Activated gamma-delta T cell (primary cell): ENCODE data around the gene RPS21.
"Not testable (repeated sequence)": the region's sequence is repeated elsewhere in the genome, so short reads cannot be mapped to it uniquely, and the experiment has no call there.

ENCODE experiments used
- DNase-seq: peaks from one replicate; lab custom pipeline; 2025; lab: John Stamatoyannopoulos, UW

Gene RPS21

DNA sequence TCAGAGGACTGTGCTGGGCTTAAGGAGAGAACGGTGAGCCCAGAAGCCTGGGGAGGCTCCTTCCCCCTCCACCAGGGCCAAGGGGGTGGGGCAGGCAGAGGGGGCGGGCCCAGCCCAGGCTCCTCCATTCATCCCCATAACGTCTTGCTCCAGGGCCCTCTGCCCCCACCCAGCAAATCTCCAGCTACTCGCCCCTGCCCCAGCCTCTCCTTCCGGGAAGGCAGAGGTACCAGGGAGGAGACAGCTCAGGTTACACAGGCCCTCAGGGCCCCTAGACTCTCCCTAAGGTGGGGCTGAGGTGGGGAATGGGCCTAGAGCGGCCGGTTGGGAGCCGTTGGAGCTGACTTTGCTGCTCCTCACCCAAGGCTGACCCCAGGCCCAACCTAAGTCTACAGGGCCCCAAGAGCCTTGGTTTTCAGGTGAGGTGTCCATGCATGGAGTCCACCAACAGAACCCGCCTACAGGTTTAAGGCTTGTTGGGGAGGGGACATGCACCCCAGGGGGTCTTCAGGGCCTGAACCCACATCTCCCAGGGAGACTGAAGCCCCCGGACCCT is 21.0 kb upstream of the RPS21 start:
- no peak for DNase-seq

DNA sequence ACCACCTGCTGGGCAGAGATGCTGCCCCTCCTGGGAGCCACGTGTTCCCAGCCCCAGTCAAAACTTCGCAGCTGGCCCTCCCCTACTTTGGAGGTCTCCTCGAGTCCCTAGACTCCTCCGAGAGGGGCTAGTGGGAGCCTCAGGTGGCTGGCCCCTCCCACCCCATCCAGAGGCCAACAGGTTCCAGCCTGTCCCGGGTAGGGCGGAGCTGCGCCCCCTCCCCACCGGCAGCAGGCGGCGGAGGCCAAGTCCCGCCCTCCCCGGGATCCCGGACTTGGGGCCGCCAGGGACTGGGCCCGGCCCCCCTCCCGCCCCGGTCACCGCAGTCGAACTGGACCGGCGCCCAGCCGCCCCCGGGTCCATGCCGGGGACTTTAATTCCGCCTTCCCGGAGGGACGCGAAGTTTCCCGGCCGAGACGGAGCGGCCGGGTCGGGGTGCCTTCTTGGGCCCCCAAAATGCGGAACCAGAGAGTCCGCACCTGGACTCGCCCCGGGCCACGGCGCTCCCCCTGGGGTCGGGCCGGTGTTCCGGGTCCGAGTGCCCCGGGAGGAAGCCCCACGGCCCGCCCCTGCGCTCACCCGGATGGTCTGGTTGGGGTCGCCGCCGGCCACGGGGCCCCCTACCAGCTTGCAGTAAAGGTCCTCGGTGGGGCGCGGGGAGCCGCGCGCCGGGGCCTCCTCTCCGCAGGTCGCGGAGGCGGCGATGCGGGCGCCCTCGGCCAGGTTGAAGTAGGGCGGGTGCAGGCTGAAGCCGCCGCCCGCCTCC is 20.4 kb upstream of the RPS21 start:
- no peak for DNase-seq

DNA sequence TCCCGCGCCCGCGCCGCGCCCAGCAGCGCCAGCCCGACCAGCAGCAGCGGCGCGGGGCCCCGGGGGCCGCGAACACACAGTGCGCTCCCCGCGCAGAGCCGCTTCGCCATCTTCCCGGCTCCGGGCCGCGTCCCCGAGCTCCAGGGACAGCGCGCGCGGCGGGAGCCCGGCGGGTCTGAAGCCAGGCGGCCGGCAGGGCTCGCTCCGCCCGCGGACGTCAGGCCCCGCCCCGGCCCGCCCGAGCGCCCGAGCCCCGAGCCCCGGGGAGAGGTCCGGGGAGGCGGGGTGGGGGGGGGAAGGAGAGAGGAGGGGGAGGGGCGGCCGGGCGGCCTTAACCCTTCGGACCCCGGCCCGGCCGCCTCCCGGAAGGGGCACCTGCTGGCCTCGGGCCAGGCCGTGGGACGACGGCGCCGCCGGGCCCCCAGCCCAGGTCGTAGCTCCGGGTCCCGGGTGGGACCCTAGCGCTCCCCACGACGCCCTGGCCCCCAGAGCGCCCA is 19.7 kb upstream of the RPS21 start, which contains the start of gene LAMA5:
Gene LAMA5 (minus strand): TSS at position 177 of the 497 bp plus-strand sequence. CDS start 67 bp downstream, at position 110.
- DNase-seq: no peak

DNA sequence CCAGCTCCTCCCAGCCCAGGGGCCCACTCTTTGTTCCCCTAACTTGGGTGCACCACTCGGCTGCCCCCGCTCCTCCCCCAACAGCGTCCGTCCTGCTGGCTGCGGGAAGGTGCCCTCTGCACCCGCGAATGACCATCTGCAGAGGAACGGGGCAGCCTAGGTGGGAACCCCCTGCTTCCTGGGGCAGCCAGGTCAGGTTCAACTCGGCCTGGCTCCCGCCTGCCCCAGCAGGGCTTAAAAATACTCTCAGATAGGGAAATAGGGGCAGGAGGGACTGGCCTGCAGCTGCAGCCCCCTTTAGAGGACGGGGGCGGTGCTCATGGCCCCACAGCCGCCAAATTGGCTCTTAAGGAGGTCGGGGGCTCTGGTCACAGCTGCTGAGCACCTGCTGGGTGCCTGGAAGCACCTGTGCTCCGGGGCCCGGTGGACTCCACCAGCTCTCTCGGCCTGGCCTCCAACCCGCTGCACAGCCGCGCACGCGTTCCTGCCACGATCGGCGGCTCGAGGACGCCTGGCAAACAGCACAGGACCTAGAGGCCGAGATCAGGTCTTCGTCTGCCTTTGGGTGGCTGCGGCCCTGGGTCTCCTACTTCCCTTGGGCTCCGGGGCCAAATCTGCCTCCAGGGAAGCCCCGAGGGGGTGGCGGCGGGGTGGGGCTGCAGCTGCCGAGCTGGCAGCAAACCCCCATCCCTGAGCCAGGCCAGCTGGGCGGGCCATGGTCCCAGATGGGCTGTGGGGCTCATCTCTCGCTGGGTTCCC is 19.1 kb upstream of the RPS21 start:
- DNase-seq: no peak

DNA sequence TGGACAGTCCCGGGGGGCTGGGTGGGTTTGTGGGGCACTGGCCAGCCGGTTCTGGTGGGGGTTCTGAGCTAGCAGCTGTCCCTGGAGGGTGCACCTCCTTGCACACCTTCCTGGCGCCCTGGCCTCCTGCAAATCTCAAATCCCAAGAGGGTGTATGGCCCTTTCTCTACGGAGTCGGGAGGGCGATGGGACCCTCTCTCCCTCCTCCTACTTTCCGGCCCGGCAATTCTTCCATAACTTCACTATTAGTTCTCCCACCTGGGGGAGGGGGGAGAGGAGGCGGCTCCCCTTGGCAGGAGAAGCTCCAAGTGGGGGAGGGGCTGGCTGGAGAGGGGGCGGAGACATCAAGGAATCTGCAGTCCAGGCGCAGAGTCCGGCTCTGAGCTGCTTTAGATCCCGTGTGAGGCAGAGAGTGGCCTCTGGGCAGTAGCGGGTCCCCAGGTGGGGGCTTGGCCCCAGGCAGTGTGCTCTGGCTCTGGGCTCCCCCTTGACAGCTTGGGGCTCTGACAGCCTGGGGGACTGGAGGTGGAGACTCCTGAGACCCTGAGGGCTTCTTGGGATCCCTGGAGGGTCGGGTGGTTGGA is 18.4 kb upstream of the RPS21 start:
- no peak for DNase-seq

DNA sequence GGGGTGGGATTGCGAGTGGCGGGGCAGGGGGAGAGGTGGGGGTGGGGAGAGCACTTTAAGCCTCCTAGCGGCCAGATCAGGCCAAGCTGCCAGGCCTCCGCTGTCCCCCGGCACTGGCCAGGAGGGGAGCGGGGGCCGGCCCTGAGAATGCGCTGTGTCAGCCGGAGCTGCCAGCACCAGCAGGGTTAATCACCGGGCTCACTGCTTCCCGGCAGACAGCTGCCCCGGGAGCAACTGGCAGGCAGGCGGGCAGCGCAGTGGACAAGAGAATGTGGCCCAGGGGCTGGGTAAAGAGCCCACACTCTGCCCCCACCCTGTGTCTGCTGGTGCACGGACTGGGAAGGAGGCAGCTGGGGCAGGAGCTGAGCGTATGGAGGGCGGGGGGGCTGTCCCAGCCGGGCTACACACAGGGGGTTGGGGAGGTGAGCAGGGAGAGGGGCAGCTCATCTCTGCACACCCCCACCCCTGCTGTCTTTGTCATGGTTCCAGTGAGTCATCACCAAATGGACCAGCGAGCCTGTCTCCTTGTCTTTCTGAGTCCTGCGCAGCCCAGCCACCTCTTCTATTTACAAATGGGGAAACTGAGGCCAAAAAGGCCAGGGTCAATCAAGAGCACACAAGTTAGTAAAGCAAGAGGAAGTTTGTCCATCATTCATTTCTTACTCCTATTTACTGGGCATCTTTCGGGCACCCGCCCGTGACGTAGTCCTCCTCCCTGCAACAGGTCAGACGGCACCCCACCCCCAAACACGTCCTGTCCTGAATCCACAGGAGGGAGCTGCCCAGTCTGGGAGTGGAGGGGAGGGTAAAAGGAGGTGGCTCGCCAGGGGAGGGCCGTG is 17.7 kb upstream of the RPS21 start:
- no peak for DNase-seq

DNA sequence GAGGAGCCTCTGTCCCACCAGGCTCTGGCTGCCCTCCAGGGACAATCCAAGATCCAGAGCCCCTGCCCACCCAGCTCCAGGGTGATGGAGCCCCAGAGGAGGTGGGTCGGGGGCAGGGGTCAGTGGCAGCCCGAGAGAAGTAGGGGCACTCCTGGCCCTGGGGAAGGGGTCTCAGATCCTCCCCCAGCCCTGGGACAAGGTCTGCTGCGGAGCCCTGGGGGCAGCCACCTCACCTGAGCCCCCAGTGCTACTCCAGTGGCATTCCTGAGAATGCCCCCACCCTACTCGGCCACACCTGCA is 17.1 kb upstream of the RPS21 start:
- DNase-seq: no peak

DNA sequence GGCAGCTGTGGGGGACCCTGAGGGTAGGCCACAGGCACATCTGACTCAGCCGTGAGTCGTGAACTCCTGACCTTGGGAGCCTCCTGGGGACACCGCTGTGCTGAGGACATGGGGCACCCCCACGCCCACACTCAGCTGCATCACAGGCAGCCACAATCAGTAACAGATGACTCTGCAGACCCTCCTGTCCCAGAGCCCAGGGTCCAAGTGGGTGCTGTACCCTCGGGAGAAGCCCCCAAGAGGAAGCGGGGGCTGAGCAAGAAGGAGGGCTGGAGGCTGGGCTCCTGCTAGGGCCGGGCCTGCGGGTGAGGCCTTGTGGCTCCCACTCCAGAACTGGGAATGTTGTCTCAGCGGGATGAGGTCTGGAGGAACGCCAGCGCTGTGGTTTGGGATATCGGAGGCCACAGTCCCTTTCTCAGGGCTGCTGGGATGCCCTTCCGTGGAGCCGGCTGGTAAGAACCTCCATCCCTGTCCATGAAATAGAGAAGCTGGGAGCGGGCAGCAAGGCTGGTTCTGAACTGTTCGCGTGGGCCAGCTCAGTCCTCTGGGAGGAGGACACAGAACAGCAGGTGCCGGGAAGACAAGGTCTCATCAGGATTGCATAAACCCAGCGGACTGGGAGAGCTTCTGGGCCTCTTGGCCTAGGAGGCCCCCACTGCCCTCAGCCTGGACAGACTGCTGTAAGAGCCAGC is 16.6 kb upstream of the RPS21 start:
- no peak for DNase-seq

DNA sequence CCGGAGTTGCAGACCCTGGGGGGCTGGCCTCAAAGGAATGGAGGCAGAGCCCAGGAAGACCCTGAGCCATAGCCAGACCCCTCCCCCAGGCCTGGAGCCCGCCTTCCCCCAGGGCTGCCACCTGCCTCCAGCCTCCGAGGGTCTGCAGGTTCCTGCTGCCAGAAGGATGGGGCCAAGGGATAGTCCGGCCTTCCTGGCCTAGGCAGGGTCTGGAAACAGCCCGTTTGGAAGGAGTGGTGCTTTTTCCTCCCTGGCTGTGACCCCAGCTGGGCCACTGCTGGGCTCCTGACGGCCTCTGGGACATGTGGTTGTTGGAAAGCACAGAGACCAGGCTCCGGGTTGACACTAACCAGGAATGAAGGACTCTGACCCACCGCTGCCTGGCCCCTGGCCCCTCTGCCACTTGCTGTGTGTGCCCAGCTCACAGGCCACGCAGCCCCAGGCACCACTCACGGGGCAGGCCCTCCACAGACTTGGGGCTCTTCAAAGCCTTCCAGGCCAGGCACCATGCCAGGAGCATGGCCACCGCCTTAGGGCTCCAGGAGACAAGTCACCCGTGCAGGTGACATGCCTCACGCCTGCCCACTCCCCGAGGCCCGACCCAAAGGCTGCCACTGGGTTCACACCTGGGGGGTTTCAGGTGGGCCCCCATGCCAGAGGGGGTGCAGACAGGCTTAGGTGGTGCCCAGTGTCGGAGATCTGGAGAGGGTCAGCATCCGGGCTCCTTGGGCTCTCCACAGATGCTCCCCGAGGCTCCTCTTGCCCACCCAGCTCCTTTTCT is 15.9 kb upstream of the RPS21 start:
- no peak for DNase-seq

DNA sequence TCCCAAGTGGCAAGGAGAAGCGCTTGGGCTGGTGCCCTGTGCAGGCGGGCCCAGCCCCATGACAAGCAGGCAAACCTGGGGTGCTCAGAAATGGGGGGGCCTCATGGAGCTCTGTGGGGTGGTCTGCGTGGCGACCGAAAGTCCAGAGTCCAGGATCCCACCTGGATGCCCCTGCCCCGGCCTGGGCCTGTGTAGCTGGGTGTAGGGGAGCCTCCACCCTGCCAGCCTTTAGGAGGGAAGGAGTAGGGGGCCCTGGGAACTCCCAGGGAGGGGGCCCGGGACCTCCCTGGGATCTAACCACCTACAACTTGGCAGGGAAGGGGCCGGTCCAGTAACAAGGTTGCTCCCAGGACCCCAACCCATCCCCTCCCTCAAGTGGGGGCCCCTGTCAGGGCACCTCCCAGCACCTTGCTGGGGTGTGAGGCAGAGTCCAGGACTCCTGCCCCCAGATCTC is 15.3 kb upstream of the RPS21 start:
- DNase-seq: no peak

DNA sequence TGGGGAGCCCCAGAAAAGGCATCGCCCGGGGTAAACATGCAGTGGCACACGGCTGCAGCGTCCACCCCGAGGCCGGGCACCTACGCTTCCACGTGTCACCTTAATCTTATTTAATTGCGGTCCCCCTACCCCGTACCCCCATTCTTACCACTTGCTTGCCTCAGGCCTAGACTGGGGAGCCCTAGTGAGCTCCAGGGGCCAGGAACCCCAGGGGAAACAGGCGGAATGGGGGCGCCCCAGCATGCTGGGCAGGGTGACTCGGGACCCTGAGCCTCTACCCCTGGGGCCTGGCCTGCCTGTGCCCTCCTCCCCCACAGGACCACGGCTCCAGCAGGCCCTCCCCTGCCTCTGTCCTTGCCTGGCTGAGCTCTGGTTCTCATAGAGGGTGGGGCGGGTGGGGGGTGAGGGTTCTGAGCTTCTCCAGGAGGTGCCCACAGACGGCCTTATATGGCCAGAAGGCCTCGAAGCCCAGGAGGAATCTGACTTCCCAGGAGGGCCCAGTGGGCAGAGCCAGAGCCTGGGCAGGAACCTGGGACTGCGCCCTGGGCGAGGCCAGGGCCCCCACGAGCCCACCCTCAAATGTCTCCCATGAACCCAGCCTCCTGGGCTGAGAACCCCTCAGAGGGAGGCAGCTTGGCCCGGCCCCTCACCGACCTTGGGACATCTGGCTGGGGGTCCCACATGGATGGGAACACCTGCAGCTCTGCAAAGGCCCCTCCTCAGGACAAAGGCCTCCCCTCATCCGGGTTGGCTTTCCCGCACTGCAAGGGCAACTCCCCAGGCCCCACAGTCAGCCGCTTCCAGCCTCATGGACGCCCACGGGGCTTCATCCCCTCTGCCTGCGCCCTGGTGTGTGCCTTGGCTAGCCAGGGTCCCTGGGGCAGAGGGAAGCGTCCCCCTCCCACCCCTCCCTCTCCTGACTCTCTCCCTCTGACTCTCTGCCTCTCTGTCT is 14.6 kb upstream of the RPS21 start:
- DNase-seq: no peak

DNA sequence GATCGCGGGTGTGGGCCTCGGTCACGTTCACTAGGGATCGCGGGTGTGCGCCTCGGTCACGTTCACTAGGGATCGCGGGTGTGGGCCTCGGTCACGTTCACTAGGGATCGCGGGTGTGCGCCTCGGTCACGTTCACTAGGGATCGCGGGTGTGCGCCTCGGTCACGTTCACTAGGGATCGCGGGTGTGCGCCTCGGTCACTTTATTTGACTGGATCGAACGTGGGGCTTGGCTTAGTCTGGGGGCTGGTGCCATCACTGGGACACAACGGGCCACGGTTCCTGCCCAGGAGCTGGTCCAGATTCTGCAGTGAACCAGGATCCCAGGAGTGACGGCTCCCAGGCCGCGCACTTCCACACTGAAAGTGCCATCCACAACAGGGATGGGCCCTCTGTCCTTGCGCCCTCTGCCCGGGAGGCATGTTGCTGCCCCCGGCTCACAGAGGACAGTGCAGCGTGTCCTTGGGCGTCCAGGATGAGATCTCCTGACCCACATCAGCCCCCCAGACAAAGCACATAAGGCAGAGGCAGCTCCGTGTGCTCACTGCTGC is 13.2 kb upstream of the RPS21 start:
- DNase-seq: not testable (repeated sequence)

DNA sequence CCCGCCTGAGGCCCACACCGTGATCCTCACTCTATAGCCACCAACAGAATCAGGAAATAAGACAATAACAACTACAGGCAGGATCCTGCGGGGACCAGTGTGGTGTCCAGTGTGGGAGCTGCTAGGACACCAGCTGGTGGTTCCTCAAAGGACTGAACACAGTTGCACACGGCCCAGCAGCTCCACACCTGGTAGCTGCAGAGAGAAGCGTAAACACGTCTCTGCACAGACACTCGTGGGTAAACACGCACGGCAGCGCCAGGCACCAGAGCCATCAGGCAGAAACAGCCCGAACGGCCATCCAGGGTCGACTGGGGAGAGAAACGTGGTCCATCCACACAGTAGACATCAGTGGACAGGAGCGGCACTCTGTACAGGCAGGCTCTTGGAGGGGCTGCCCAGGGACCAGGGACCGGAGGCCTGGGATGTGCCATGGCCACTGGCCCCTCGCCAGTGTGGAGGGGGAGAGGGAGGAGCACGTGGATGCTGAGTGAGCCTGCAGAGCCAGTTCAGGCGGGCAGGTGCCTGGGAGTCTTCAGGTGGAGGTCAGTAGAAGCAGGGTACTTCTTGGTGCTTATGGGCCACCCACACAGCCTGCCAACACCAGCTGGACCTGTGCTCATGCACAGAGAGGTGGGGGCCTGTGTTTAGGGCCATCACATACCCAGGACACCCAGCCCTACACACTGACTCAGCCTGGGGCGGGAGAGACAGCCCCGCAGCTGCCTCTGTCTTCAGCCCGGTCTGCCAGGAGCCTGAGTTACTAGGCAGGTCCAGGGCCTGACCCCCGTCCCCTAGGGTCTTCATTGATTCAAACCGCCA is 12.4 kb upstream of the RPS21 start:
- no peak for DNase-seq

DNA sequence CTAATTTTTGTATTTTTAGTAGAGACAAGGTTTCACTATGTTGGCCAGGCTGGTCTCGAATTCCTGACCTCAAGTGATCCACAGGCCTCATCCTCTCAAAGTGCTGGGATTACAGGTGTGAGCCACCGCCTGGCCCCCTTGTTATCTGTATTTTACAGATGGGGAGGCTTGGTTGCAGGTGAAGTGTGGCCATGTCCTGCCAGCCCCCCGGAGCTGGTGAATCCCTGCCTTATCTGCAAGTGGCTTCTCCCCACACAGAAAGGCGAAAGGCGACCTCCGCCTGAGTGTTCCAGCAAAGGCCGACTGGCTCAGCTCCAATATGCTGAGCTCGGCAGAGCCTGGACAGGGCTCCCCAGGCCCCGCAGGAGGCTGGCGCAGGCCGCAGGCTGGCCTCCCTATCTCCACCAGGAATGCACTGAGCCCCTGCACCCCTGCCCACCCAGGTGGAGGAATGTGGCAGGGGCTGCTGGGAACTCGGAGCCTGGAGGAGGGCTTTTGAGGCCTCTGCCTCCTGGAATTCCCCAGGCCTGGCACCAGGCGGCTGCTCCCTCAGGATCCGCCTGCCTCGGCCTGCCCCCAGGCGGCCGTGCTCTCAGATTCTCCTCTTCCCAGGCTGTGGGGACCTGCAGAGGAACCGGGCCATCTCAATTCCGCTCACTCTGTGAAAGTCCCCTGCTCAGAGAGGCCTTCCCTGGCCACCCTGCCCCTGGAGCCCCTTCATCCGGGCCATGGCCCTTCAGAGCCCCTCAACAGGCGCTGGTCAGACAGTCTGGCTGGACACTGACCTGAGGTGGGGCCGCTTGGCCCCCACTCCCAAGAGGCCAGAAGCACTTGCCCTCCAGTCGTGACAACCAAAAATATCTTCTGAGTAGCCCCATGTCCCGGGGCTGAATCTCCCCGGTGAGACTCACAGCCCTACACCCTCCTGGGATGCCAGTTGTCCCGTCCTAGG is 10.5 kb upstream of the RPS21 start:
- DNase-seq: no peak

DNA sequence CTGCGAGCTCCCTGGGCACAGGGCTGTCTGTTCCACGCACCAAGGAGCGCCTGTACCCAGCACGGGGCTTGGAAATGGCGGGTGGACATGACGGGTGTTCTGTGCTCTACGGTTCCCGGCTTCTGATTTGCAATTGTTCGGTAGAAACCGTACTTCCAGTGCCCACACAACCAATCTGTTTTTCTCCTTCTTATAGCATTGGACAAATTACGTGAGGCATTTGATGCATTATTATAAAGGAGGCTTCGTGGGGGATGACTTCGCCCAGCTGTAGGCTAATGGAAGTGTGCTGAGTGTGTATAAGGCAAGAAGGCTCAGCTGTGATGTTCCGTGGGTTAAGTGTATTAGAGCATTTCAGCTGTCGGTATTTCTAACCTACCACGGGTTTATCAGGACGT is 9.8 kb upstream of the RPS21 start:
- no peak for DNase-seq

DNA sequence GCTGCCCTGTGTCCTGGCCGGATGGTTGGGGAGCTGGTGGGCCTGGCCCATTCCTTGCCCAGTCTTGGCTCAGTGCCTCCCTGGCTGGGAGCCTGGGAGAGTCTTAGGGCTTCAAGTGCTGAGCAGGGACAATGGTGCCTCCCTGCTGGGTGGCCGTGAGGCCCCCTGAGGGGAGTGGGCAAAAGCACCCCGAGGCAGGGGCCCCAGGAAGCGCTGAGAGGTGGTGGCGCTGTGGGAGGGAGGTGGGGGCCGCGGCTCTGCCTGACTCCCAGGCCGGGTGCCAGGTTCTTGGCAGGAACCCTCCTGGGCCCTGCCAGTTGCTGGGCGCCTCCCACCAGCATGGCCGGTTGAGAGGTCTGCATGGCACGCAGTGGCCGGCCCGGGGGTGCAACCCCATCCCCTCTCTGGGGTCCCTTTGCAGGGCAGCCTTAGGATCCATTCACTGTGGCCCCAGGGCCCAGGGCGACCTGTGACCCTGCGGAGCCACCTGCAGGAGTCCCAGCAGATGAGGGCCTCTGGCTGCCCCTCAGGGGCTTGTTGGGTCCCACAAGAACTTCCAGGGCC is 9.2 kb upstream of the RPS21 start:
- no peak for DNase-seq
